Fibroblast of skin of scalp (primary cell): ENCODE measurements around the gene COX6B1. TPM values are rescaled to one million over a fixed set of nuclear protein-coding genes. Genes with fewer than 3 reads are reported as not detected.
"Not testable (repeated sequence)": the region's sequence is repeated elsewhere in the genome, so short reads cannot be mapped to it uniquely, and the experiment has no call there.

ENCODE experiments used
- DNase-seq: peaks from one replicate; pipeline ENCODE4 v3.0.0-alpha.2; 2013
- polyA plus RNA-seq, 2 experiments: library from polyadenylated mRNA; unstranded; fragments of 120-200 nt; gene quantifications; one replicate each; pipeline ENCODE4 v1.2.1, GENCODE V29; 2013; ENCODE audit not compliant: insufficient read length in 2 of 2

COX6B1 gene, protein sequence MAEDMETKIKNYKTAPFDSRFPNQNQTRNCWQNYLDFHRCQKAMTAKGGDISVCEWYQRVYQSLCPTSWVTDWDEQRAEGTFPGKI
- polyA plus RNA-seq (2013, experiment 1 of 2; ENCODE audit: insufficient read length): 236 TPM
- 221 TPM for polyA plus RNA-seq (2013, experiment 2 of 2; ENCODE audit: insufficient read length)

DNA sequence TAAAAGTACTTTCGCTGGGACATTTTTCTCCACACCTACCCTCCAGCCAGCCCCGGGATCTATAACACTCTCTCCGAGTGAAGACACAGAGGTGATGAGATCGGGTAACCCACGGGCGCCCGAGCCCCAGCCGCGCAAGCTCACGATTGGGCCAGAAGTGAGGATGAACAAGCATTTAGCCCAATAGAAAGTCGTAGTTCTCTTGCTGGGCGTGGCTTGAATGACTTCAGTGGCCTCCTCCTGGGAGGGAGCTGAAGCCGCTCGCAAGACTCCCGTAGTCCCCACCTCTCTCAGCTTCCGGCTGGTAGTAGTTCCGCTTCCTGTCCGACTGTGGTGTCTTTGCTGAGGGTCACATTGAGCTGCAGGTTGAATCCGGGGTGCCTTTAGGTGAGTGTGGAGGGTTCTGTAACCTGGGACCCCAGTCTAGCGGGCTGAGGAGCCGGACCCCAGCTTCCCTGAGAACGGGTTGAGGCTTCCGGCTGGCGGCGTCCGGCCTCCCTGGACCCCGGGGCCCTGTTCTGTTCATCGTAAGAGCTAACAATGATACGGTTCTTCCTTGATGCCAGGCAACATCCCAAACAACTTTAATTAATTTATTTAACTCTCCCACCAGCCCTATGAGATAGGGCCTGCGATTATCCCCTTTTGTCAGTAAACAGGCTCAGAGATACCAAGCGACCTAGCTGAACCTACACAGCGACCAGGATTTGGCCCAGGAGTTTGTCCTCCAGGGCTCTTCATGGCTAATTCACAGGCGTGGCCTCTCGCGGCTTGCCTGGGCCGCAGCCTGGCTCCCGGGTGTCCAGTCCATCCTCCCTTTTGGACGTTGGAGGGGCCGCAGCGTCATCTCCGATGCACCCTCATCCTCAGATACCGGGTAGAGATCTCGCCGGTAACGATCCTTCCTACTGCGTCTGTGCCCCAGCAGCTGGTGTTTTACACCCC lies at the start of gene COX6B1:
Gene COX6B1 (plus strand): TSS at position 307 of the 945 bp plus-strand sequence. CDS start 2,921 bp downstream, outside the sequence.
- peak; percentile 97 for DNase-seq

DNA sequence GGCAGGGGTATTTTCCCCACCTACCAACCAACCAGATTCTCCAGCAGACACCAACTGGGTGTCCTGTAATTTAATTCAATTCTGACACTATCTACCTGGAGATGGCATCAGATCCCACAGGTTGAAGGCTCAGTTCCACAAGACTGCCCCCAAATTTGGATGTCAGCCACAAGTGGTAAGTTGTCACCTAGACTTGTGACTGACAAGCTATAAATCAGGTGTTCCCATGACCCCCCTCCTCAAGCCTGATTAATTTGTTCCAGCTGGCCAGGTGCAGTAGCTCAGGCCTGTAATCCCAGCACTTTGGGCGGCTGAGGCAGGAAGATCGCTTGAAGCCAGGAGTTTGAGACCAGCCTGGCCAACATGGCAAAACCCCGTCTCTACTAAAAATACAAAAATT lies 46.2 kb upstream of the COX6B1 start:
- DNase-seq: no peak

DNA sequence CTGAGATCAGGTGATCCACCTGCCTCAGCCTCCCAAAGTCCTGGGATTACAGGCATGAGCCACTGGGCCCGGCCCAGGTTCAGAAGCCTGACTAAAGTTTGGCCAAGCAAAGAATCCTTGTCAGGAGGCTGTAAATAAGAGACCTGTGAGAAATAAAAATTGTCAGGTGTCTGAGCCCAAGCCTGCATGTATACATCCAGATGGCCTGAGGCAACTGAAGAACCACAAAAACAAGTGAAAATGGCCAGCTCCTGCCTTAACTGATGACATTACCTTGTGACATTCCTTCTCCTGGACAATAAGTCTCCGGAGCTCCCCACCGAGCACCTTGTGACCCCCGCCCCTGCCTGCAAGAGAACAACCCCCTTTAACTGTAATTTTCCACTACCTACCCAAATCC lies 43.7 kb upstream of the COX6B1 start:
- DNase-seq: not testable (repeated sequence)

DNA sequence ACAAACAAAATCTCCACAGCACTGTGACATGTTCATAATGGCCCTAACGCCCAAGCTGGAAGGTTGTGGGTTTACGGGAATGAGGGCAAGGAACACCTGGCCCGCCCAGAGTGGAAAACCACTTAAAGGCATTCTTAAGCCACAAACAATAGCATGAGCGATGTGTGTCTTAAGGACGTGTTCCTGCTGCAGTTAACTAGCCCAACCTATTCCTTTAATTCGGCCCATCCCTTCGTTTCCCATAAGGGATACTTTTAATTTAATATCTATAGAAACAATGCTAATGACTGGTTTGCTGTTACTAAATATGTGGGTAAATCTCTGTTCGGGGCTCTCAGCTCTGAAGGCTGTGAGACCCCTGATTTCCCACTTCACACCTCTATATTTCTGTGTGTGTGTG lies 41.0 kb upstream of the COX6B1 start:
- DNase-seq: not testable (repeated sequence)

DNA sequence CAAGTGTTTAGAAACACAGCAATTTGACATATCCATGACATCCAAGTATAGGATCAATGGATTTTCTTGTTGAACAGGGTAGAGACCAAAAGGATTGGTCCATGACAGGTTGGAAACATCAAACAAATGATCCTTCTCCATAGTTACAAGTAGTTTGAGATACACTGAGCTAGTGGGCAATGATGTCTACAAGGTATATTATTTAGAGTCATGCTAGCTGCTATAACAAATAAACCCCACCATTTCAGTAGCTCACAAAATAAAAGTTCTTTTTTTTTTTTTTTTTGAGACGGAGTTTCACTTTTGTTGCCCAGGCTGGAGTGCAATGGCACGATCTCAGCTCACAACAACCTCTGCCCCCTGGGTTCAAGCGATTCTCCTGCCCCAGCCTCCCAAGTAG lies 40.5 kb upstream of the COX6B1 start:
- DNase-seq: no peak

DNA sequence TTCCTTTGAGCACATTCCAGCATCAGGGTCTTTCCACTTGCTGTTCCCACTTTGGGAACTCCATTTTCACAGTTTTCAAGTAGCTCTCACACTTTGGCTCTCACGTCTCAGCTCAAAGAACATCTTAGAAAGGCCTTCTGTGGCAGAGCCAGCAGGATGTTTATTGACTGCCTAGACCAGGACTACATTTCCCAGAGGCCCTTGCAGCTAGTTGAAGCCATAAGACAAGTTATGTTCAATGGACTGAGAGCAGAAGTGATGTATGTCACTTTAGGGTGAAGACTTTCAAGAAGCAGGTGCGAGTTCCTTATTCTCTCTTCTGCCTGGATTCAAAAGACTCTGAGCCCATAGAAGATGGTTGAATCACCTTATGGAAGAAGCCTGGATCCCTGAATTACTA lies 39.9 kb upstream of the COX6B1 start:
- DNase-seq: no peak

DNA sequence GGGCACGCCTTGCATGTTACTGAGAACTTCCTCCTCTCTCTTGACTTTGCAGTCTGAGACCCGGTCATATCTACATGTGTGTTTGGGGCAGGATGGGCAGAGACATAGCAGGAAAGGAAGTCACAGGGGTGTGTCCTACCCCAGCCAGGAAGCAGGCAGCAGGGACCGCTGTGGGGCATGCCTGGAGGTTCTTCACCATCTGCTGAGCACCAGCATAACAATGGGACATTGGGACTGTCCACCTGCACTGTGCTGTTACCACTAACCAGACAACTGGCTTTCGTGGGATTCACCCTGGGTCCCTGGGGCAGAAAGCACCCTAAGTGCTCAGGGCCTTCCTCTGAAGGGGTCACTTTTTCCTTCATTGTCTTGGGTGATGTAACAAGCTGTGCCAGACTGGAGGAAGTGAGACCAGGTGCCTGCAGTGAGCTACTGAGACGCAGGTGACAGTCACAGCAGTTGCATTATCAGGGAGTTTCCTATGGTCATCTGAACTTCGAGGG lies 38.2 kb upstream of the COX6B1 start:
- DNase-seq: no peak

DNA sequence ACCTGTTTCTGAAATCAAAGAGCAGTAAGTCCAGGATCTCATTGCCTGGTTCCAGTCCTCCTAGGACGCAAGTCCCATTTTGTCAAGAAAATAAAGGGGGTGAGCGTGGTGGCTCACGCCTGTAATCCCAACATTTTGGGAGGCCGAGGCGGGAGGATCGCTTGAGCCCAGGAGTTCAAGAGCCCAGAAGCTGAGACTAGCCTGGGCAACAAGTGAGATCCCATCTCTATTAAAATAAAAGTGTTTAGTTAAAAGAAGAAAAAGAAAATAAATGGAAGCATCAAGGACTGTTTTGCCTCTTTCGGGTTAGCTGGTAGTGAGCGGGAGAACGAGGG lies 35.9 kb upstream of the COX6B1 start:
- DNase-seq: no peak

DNA sequence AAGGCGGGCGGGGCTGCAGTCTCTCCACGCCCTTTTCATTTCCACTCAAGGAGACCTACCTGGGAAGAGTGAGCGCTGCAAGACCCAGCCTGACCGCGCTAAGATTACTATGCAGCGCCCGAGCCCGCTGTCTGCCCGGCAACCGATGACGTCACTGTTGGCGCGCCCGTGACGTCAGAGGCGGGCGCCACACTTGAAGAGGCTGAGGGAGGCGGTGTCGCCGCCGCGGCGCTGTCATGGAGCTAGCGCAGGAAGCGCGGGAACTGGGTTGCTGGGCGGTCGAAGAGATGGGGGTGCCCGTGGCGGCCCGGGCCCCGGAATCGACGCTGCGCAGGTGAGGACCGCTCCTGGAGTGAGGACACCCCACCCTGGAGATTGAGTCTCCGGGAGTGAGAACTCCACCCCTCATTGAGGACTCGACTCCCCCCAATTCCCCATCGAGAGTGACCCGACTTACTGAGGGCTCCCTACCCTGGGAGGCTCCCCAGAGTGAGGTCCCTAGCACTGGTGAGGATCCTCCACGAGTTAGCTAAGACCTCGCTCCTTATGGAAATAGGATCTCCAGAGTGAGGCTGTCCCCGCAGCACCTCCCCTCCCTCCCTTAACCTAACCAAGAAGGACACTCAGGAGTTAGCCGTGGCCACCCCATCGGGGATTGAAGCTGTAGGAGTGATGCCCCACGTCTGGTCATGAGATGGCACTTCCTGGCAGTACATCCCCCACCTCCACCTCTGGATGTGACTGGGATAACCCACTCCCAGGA lies 35.4 kb upstream of the COX6B1 start, which contains the start of gene HAUS5:
Gene HAUS5 (plus strand): TSS at position 177 of the 763 bp plus-strand sequence. CDS start 60 bp downstream, at position 237.
- DNase-seq: peak; percentile 92

DNA sequence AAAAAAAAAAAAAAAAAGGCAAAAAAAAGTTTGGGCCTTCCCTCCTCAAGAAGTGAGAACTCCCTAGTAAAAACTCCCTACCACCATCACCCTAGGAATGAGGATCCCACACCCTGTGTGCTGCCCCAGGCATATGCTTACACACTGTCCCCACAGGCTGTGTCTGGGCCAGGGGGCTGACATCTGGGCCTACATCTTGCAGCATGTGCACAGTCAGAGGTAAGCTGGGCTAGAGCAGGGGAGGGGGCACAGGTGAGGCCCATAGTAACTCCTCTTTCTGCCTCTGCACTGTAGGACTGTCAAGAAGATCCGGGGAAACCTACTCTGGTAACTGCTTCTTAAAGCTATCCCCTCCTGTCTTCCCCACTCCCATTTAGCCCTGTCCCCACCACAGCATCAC lies 34.5 kb upstream of the COX6B1 start:
- no peak for DNase-seq

DNA sequence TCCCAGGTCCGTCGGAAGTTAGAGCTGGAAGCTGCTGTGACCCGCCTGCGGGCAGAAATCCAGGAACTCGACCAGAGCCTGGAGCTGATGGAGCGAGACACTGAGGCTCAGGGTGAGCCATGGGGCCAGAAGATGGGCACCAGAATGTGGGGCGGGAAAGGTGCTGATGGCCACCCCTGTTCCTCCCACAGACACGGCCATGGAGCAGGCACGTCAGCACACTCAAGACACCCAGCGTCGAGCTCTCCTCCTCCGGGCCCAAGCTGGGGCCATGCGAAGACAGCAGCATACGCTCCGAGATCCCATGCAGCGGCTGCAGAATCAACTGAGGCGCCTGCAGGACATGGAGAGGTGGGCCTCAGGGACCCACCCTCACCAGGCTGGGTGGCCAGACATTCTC lies 33.1 kb upstream of the COX6B1 start:
- no peak for DNase-seq

DNA sequence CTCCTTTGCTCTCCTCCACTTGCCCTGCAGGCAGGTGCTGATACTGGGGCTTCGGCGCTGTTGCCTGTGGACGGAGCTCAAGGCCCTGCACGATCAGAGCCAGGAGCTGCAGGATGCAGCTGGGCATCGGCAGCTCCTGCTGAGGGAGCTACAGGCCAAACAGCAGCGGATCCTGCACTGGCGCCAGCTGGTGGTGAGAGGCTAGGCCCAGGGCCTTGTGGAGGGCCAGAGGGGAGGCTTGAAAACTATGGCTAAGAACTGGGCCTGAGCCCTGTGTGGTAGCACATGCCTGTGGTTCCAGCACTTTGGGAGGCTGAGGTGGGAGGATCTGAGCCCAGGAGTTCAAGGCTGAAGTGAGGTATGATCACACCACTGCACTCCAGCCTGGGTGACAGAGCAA lies 29.3 kb upstream of the COX6B1 start:
- DNase-seq: no peak

DNA sequence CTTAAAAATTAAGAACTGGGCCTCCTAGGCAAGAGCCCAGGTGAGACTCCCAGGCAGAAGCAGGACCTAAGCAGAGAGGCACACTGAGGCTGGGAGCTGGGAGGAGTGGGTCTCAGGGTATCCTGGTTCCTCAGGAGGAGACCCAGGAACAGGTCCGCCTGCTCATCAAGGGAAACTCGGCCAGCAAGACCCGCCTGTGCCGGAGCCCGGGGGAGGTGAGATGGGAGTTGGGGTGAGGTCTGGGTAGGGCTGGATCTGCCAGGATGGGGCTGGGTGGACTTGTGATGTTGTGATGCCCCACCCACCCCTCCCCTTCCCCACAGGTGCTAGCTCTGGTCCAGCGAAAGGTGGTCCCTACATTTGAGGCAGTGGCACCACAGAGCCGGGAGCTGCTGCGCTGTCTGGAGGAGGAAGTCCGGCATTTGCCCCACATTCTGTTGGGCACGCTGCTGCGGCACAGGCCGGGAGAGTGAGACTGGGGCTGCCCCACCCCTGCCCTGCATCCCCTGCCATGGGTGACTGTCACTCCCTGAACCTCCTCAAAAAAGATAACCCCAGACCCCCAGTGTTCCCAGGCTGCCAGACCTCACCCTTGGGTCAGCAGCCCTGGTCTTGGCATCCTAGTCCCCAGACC lies 28.7 kb upstream of the COX6B1 start:
- no peak for DNase-seq

DNA sequence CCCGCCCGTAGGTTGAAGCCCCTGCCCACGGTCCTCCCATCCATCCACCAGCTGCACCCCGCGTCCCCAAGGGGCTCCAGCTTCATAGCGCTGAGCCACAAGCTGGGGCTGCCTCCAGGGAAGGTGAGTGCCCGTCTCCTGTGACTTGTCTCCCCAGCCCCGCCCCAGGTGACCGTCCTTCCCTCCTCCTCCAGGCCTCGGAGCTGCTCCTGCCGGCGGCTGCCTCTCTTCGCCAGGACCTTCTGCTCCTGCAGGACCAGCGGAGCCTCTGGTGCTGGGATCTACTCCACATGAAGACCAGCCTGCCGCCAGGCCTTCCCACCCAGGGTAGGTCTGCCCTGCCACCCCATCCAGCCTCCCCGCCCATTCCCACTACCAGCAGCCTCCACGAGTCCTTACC lies 28.1 kb upstream of the COX6B1 start:
- no peak for DNase-seq

DNA sequence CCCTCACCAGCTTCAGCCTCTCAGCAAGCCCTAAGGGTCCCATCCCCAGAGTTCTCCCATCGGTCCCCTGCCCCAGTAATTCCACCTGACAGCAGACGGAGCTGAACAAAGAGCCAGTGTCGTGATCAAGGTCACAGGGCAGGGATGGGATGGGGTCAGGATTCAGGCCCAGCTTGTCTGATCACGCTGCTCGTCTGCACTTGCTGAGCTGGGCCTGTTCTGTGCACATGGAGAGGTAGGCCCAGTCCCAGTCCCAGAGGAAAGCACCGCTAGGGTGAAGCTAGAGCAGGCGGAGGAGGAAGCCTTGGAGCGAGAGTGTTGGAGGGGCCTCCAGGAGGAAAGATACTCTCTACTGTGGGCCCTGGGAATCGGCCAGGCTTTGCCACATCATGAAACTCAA lies 26.4 kb upstream of the COX6B1 start:
- DNase-seq: no peak

DNA sequence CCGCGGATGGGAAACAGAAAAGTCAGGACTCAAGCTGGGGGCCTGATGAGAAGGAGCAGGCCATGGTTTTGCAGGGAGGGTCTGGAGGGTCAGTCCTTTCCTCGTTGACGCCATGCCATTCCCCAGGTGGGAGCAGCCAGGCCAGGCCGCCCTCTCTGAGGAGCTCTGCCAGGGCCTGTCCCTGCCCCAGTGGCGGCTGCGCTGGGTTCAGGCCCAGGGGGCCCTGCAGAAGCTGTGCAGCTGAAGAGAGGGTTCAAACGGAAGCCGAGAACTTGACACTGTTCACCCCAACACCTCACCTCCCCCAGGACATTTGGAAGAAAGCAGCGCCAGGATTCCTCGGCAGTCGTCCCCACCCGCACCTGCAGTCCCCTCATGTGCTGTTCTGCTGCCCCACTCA lies 25.4 kb upstream of the COX6B1 start:
- no peak for DNase-seq

DNA sequence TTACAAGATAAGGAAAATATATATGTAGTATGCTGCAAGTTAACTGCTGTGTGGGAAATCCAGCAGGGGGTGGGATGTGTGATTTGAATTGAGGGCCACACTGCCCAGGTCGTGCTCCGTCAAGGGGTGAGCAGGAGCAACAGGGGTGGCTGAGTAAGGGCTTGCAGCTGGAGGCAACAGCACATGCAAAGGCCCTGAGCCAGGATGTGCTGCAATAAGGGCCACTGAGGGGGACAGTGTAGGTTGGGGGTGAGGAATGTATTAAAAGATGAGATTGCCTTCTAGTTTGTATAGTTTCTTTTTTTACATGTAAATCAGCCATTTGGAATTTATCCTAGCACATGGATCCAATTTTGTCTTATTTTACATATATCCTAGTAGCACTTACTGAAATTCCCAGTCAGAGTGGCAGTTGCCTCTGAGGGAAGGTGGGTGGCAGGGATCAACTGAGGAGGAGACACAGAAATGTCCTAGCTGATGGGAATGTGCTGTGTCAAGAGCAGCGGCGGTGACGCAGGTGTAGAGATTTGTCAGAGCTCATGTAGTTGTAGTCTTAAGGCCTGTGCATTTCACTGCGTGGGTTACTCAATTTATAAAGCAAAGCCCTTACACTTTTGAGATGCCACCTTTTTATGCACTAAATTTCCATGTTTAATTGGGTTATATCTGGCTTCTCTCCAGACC lies 24.7 kb upstream of the COX6B1 start:
- no peak for DNase-seq

DNA sequence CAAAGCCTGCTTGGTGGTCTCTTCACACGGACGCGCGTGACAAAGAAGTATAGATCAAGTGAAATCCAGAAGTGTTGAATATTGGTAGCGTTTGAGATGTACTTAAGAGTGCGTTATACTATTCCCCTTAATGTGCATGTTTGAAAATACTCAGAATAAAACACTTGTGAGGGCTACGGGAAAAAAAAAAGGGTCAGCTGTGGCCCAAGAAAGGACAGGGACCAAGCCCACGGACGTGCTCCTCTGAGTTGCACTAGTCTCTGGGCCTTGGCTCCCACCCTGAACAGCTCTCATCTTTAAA lies 19.9 kb upstream of the COX6B1 start:
- DNase-seq: no peak

DNA sequence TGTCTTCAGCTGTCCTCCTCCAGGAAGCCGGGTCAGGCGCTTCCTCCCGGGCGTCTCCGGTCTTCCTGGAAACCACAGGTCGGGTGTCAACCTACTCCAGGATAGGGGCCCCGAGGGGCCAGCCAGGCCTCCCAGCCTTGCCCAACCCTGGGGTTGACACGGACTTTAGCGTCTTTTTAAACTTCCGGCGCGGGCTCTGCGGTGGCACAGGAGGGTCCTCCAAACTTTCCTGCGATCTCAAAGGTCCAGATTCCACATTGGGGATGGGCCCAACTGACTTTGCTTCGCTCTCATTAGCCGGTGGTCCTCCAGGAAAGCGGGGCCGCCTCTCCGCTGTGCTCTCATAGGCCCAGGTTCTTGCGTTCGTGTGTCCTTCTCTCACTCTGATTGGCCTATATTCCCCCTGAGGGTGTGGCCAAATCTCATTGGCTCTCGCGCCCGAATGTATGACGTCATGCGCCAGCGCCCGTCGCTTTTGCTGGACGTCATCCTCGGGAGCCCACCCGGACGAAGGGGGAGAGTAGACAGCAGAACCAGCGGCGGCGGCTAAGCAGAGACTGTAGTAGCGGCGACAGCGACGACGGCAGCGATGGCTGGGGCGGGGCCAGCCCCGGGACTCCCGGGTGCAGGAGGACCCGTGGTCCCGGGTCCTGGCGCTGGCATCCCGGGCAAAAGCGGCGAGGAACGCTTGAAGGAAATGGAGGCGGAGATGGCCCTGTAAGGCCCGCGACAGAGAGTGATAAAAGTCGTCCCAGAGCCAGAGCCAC lies 19.4 kb upstream of the COX6B1 start, which contains the start of gene RBM42:
Gene RBM42 (plus strand): TSS at position 472 of the 767 bp plus-strand sequence. CDS start 118 bp downstream, at position 590.
- peak; percentile 100 for DNase-seq

DNA sequence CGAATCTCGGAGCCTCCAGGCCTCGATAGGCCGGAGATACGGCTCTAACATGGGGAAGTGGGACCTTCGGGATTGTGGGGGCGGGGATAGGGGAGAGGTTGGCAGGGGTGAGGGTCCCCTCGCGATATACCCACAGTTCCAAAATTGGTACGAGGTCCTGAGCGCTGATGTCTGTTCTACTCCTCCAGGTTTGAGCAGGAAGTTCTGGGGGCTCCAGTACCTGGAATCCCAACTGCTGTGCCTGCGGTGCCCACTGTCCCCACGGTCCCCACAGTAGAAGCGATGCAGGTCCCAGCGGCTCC lies 18.8 kb upstream of the COX6B1 start:
- no peak for DNase-seq

DNA sequence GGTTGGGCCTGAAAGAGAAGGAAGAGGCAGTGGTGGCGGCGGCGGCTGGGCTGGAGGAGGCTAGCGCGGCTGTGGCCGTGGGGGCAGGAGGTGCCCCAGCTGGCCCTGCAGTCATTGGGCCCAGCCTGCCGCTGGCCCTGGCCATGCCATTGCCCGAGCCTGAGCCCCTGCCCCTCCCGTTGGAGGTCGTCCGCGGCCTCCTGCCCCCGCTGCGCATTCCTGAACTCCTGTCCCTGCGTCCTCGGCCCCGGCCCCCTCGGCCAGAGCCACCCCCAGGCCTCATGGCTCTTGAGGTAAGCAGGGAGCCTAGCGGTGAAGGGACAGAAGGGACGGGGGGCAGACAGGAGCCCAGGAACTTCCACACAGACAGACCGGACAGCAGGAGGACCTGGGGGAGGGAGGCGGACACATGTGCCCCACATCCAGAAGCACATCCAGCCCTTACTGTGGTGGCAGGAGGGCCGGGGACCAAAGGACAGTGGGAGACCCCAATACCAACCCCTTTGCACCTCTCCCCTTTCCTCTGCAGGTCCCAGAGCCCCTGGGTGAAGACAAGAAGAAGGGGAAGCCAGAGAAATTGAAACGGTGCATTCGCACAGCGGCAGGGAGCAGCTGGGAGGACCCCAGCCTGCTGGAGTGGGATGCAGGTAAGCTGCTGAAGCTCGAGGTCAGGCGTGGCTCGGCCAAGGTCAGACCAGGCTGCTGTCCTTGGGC lies 14.2 kb upstream of the COX6B1 start:
- no peak for DNase-seq
